Caco-2 (cell line): ENCODE data around the gene VPS8. TPM values are rescaled to one million over a fixed set of nuclear protein-coding genes. Genes with fewer than 3 reads are reported as not detected.

Experiments used
- BruUV-seq: library from RNA; stranded (reverse); fragments of 400-500 nt; replicated peaks from 2 replicates; lab custom pipeline; 2021; lab: Mats Ljungman, UMichigan
- CTCF ChIA-PET: fragments of 300-600 bp; sonication (Branson Sonifier 250); formaldehyde crosslinking; loops from one replicate; lab custom pipeline; 2022; ENCODE audit warnings: antibody characterized with exemption; lab: Charles Lee
- POLR2A ChIA-PET: fragments of 300-600 bp; sonication (Branson Sonifier 250); formaldehyde crosslinking; loops from one replicate; lab custom pipeline; 2022; ENCODE audit warnings: antibody characterized with exemption; lab: Charles Lee
- DNase-seq, 2 experiments: peaks; one replicate each; pipeline versions ENCODE4 v3.0.0 to v3.0.0-alpha.2; 2020 to 2022
- H3K27me3 ChIP-seq: replicated peaks from 2 replicates; pipeline ENCODE4 v1.6.0; 2011; ENCODE audit warnings: low read length; ENCODE audit not compliant: control insufficient read depth, insufficient read depth
- H3K36me3 ChIP-seq: 2 replicates; pipeline ENCODE4 v1.5.1; 2011; ENCODE audit warnings: low read length; ENCODE audit not compliant: control insufficient read depth, insufficient read depth
- H3K4me1 ChIP-seq: fragments of 250-450 bp; sonication (Bioruptor Pico); 2 replicates; pipeline ENCODE4 v1.5.1; 2020; ENCODE audit warnings: mild to moderate bottlenecking
- H3K4me3 ChIP-seq: 2 replicates; pipeline ENCODE4 v1.5.1; 2011; ENCODE audit warnings: low read depth, mild to moderate bottlenecking, control low read depth, low read length
- H3K9me3 ChIP-seq: fragments of 250-450 bp; sonication (Bioruptor Pico); 2 replicates; pipeline ENCODE4 v1.5.1; 2020; ENCODE audit warnings: mild to moderate bottlenecking, moderate library complexity
- H3K27ac Mint-ChIP-seq: one replicate; pipeline ENCODE4 v1.8.0; 2022; ENCODE audit warnings: mixed read lengths; ENCODE audit not compliant: unreplicated experiment
- H3K27me3 Mint-ChIP-seq: one replicate; pipeline ENCODE4 v1.8.0; 2022; ENCODE audit warnings: mixed read lengths; ENCODE audit not compliant: insufficient read depth, unreplicated experiment
- H3K36me3 Mint-ChIP-seq: one replicate; pipeline ENCODE4 v1.8.0; 2022; ENCODE audit warnings: mild to moderate bottlenecking, mixed read lengths; ENCODE audit not compliant: insufficient read depth, unreplicated experiment
- H3K4me1 Mint-ChIP-seq: one replicate; pipeline ENCODE4 v1.8.0; 2022; ENCODE audit warnings: low read depth, mixed read lengths; ENCODE audit not compliant: unreplicated experiment
- H3K4me3 Mint-ChIP-seq: one replicate; pipeline ENCODE4 v1.8.0; 2022; ENCODE audit warnings: mild to moderate bottlenecking, moderate library complexity, mixed read lengths; ENCODE audit not compliant: unreplicated experiment
- H3K9me3 Mint-ChIP-seq: one replicate; pipeline ENCODE4 v1.8.0; 2022; ENCODE audit warnings: mixed read lengths; ENCODE audit not compliant: unreplicated experiment
- intact Hi-C: fragments of 100-400 bp; cut with micrococcal nuclease; formaldehyde crosslinking; loops from one replicate; pipeline ENCODE4 v1.10.0; 2022; ENCODE audit not compliant: unreplicated experiment
- total RNA-seq: library from RNA; stranded (reverse); gene quantifications from 2 replicates; pipeline ENCODE4 v1.2.3, GENCODE V29; 2022
- TF ChIP-seq, protein P1 (sequence below), 2 experiments: fragments of 200-600 bp in 1 of 2; IDR thresholded peaks; 1 replicate in 1 of 2; 2 replicates in 1 of 2; pipeline versions ENCODE4 v1.5.1 to v1.8.0; 2011 to 2022; ENCODE audit warnings: antibody characterized with exemption in 1 of 2, control low read depth in 1 of 2, inconsistent platforms in 1 of 2, low read depth in 1 of 2, low read length in 1 of 2, mild to moderate bottlenecking in 1 of 2, moderate library complexity in 1 of 2; ENCODE audit not compliant: insufficient read depth in 1 of 2, severe bottlenecking in 1 of 2, unreplicated experiment in 1 of 2

VPS8 gene
- total RNA-seq, 1 experiment from 2014 or later = 44.7 TPM

DNA sequence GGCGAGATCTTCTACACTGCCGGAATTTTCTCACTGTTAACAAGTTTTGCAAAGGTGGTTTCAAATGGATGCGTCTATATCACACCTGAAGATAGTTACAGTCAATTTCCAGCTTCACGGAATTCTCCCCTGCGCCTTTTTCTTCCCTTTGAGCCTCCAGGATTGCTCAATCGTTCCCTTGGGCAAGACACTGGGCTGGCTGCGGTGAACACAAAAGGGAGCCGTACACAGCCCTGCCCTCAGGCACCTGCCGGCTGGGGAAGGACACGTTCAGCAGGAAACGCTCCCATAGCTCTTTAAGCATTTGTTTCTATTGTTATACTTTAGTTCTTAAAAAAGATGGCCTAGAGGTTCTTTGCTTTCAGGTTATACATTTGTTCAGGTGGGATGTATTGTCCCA lies 255.2 kb downstream of the VPS8 start:
- TF ChIP-seq, protein P1, sequence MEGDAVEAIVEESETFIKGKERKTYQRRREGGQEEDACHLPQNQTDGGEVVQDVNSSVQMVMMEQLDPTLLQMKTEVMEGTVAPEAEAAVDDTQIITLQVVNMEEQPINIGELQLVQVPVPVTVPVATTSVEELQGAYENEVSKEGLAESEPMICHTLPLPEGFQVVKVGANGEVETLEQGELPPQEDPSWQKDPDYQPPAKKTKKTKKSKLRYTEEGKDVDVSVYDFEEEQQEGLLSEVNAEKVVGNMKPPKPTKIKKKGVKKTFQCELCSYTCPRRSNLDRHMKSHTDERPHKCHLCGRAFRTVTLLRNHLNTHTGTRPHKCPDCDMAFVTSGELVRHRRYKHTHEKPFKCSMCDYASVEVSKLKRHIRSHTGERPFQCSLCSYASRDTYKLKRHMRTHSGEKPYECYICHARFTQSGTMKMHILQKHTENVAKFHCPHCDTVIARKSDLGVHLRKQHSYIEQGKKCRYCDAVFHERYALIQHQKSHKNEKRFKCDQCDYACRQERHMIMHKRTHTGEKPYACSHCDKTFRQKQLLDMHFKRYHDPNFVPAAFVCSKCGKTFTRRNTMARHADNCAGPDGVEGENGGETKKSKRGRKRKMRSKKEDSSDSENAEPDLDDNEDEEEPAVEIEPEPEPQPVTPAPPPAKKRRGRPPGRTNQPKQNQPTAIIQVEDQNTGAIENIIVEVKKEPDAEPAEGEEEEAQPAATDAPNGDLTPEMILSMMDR (IDR thresholded peaks at IDR 0.05; ENCODE audit: insufficient read depth in 1 of 2, low read depth in 1 of 2, low read length in 1 of 2, severe bottlenecking in 1 of 2, unreplicated experiment in 1 of 2) = no peak
- CTCF ChIA-PET = no interaction called here
- no peaks in the 10 kb centered on the region for H3K4me1 ChIP-seq
- H3K9me3 Mint-ChIP-seq = no peaks in the 10 kb centered on the region
- no peak overlapping the region for H3K4me3 Mint-ChIP-seq
- H3K36me3 Mint-ChIP-seq = peaks cover 6% of the 10 kb centered on the region
- no peak for DNase-seq
- intact Hi-C loops = no loop called here
- H3K27me3 Mint-ChIP-seq = no peaks in the 10 kb centered on the region
- H3K36me3 ChIP-seq = no peaks in the 10 kb centered on the region
- H3K27ac Mint-ChIP-seq = no peak overlapping the region
- H3K9me3 ChIP-seq = no peaks in the 10 kb centered on the region
- POLR2A ChIA-PET = no interaction called here
- no peaks in the 10 kb centered on the region for H3K27me3 ChIP-seq
- H3K4me3 ChIP-seq = no peak overlapping the region
- H3K4me1 Mint-ChIP-seq = peaks cover 6% of the 10 kb centered on the region
- no TSS peak for BruUV-seq

- Mint-ChIP-seq H3K9me3 (no peaks in the 10 kb centered on the region), H3K27ac (no peak overlapping the region), H3K4me1 (peaks cover 6% of the 10 kb centered on the region), H3K4me3 (no peak overlapping the region), H3K27me3 (no peaks in the 10 kb centered on the region), H3K36me3 (peaks cover 6% of the 10 kb centered on the region)
- ChIA-PET CTCF (interaction anchor here (0.6 to 1.3 kb wide), 2 partner anchors 35 to 76 kb away, joined by 3 read pairs; no protein-coding TSS in a partner anchor), POLR2A (no interaction called here)
- no peaks in the 10 kb centered on the region for H3K27me3 ChIP-seq
- H3K36me3 ChIP-seq = no peaks in the 10 kb centered on the region
- intact Hi-C loops = loop anchor here (1.0 kb wide), 1 partner anchor 106 kb away; no protein-coding TSS in a partner anchor
- DNase-seq = peak in 1 of 2 experiments; percentile 43
- no peaks in the 10 kb centered on the region for H3K4me1 ChIP-seq
- TF ChIP-seq, protein P1 (IDR thresholded peaks at IDR 0.05; ENCODE audit: insufficient read depth in 1 of 2, low read depth in 1 of 2, low read length in 1 of 2, severe bottlenecking in 1 of 2, unreplicated experiment in 1 of 2) = peak in 1 of 2 experiments; percentile 40
- no TSS peak for BruUV-seq
- H3K9me3 ChIP-seq = no peaks in the 10 kb centered on the region
- no peak overlapping the region for H3K4me3 ChIP-seq
Observed at GRCh38 chr3:185069037-185070030, 257.4 kb downstream of the VPS8 start.

DNA sequence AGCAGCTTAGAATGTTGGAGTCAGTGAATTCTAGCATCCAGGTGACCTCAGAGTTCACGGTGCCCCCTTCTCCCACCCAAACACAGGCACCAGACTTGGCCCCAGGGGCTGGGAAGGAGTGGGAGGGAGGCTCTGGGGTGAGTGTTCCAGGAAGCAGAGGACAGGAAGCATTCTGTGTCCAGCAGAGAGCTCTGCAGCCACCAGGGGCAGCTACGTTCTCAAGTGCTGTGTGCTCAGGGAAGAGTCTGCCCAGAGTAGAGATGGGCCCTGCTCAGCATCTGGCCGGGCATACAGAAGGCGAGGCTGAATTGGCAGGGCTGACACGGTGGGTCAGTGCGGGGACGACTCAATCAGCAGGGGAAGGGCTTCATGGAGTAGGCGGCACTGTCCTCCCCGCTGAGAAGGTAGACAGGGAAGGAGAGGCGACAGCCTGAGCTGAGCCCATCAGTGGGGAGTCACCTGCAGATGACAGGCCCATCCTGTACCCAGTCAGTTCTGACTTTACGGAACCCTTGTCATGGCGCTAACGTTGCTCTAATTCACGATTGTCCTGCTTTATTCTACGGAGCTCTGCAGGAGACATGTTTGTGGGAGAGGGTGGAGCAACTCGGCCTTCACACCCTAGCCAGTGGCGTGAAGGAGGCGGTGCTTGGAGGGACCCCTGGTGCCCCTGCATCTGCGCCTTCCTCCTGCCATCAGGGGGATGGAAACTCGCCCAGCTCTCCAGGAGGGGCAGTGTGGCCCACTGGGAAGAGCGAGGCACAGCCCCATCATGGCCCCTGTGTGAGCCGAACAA lies 258.7 kb downstream of the VPS8 start:
- intact Hi-C loops = loop anchor here (1.0 kb wide), 1 partner anchor 105 kb away; no protein-coding TSS in a partner anchor
- Mint-ChIP-seq H3K4me1 (peaks cover 6% of the 10 kb centered on the region), H3K27ac (no peak overlapping the region), H3K36me3 (peaks cover 14% of the 10 kb centered on the region), H3K4me3 (no peak overlapping the region), H3K9me3 (no peaks in the 10 kb centered on the region), H3K27me3 (no peaks in the 10 kb centered on the region)
- TF ChIP-seq, protein P1 (IDR thresholded peaks at IDR 0.05; ENCODE audit: insufficient read depth in 1 of 2, low read depth in 1 of 2, low read length in 1 of 2, severe bottlenecking in 1 of 2, unreplicated experiment in 1 of 2) = peak; percentile 22 to 45
- no TSS peak for BruUV-seq
- ChIA-PET CTCF (interaction anchor here (1.0 to 1.6 kb wide), 4 partner anchors 9 to 105 kb away, joined by 3 to 9 read pairs (median 4); no protein-coding TSS in a partner anchor), POLR2A (no interaction called here)
- Histone ChIP-seq H3K4me1 (no peaks in the 10 kb centered on the region), H3K4me3 (no peak overlapping the region), H3K9me3 (no peaks in the 10 kb centered on the region), H3K36me3 (no peaks in the 10 kb centered on the region), H3K27me3 (no peaks in the 10 kb centered on the region)
- DNase-seq = peak in 1 of 2 experiments; percentile 45
